ENCODE data around the gene HUS1.
"Not testable (repeated sequence)": the region's sequence is repeated elsewhere in the genome, so short reads cannot be mapped to it uniquely, and the experiment has no call there.

The HUS1 gene

GRCh38 chr7:47934831-47935230 lies 44.6 kb downstream of the HUS1 start:
- Histone ChIP-seq H3K4me1 (ENCODE audit: control insufficient read depth, low read depth, low read length) (peaks cover 3% of the 10 kb centered on the region), H3K9ac (ENCODE audit: low read length) (no peak overlapping the region), H3K36me3 (ENCODE audit: control insufficient read depth, low read depth, low read length) (no peaks in the 10 kb centered on the region), H3K4me3 (ENCODE audit: low read length) (no peak overlapping the region), H3K9me3 (ENCODE audit: control insufficient read depth, low read depth, low read length) (no peaks in the 10 kb centered on the region), H3K27me3 (ENCODE audit: control insufficient read depth, insufficient read depth, low read length) (no peaks in the 10 kb centered on the region), H3K27ac (ENCODE audit: low read length) (no peak overlapping the region)

GRCh38 chr7:47933215-47933614 lies 46.2 kb downstream of the HUS1 start:
- Histone ChIP-seq H3K9ac (ENCODE audit: low read length) (no peak overlapping the region), H3K4me1 (ENCODE audit: control insufficient read depth, low read depth, low read length) (peaks cover 3% of the 10 kb centered on the region), H3K27ac (ENCODE audit: low read length) (no peak overlapping the region), H3K36me3 (ENCODE audit: control insufficient read depth, low read depth, low read length) (no peaks in the 10 kb centered on the region), H3K4me3 (ENCODE audit: low read length) (no peak overlapping the region), H3K9me3 (ENCODE audit: control insufficient read depth, low read depth, low read length) (no peaks in the 10 kb centered on the region), H3K27me3 (ENCODE audit: control insufficient read depth, insufficient read depth, low read length) (no peaks in the 10 kb centered on the region)

- no peaks in the 10 kb centered on the region for H3K36me3 ChIP-seq (ENCODE audit: control insufficient read depth, low read depth, low read length)
- no peaks in the 10 kb centered on the region for H3K27me3 ChIP-seq (ENCODE audit: control insufficient read depth, insufficient read depth, low read length)
- no peak overlapping the region for H3K27ac ChIP-seq (ENCODE audit: low read length)
- H3K9ac ChIP-seq (ENCODE audit: low read length): no peak overlapping the region
- no peaks in the 10 kb centered on the region for H3K9me3 ChIP-seq (ENCODE audit: control insufficient read depth, low read depth, low read length)
- no peak overlapping the region for H3K4me3 ChIP-seq (ENCODE audit: low read length)
- peaks cover 3% of the 10 kb centered on the region for H3K4me1 ChIP-seq (ENCODE audit: control insufficient read depth, low read depth, low read length)
Measured at GRCh38 chr7:47932466-47933037, 46.9 kb downstream of the HUS1 start.

- Histone ChIP-seq H3K9ac (ENCODE audit: low read length) (no peak overlapping the region), H3K4me3 (ENCODE audit: low read length) (no peak overlapping the region), H3K36me3 (ENCODE audit: control insufficient read depth, low read depth, low read length) (no peaks in the 10 kb centered on the region), H3K4me1 (ENCODE audit: control insufficient read depth, low read depth, low read length) (peaks cover 3% of the 10 kb centered on the region), H3K9me3 (ENCODE audit: control insufficient read depth, low read depth, low read length) (no peaks in the 10 kb centered on the region), H3K27ac (ENCODE audit: low read length) (no peak overlapping the region), H3K27me3 (ENCODE audit: control insufficient read depth, insufficient read depth, low read length) (no peaks in the 10 kb centered on the region)
Measured at GRCh38 chr7:47932016-47932415, 47.4 kb downstream of the HUS1 start.

GRCh38 chr7:47931005-47932004 lies 48.1 kb downstream of the HUS1 start:
- Histone ChIP-seq H3K36me3 (ENCODE audit: control insufficient read depth, low read depth, low read length) (no peaks in the 10 kb centered on the region), H3K27me3 (ENCODE audit: control insufficient read depth, insufficient read depth, low read length) (no peaks in the 10 kb centered on the region), H3K9ac (ENCODE audit: low read length) (no peak overlapping the region), H3K9me3 (ENCODE audit: control insufficient read depth, low read depth, low read length) (no peaks in the 10 kb centered on the region), H3K4me1 (ENCODE audit: control insufficient read depth, low read depth, low read length) (no peaks in the 10 kb centered on the region), H3K27ac (ENCODE audit: low read length) (no peak overlapping the region), H3K4me3 (ENCODE audit: low read length) (no peak overlapping the region)

- H3K36me3 ChIP-seq (ENCODE audit: control insufficient read depth, low read depth, low read length): no peaks in the 10 kb centered on the region
- H3K9ac ChIP-seq (ENCODE audit: low read length): no peak overlapping the region
- H3K27ac ChIP-seq (ENCODE audit: low read length): no peak overlapping the region
Measured at GRCh38 chr7:47924266-47924665, 55.1 kb downstream of the HUS1 start.

GRCh38 chr7:47923081-47923875 lies 56.1 kb downstream of the HUS1 start:
- H3K27ac ChIP-seq (ENCODE audit: low read length); H3K36me3 ChIP-seq (ENCODE audit: control insufficient read depth, low read depth, low read length); H3K27me3 ChIP-seq (ENCODE audit: control insufficient read depth, insufficient read depth, low read length); H3K9ac ChIP-seq (ENCODE audit: low read length); H3K4me1 ChIP-seq (ENCODE audit: control insufficient read depth, low read depth, low read length); H3K4me3 ChIP-seq (ENCODE audit: low read length); H3K9me3 ChIP-seq (ENCODE audit: control insufficient read depth, low read depth, low read length): not testable (repeated sequence)

More at GRCh38 chr7:47924266-47924665, 55.1 kb downstream of the HUS1 start:
- Histone ChIP-seq H3K4me1 (ENCODE audit: control insufficient read depth, low read depth, low read length) (no peaks in the 10 kb centered on the region), H3K4me3 (ENCODE audit: low read length) (no peak overlapping the region), H3K27me3 (ENCODE audit: control insufficient read depth, insufficient read depth, low read length) (no peaks in the 10 kb centered on the region), H3K9me3 (ENCODE audit: control insufficient read depth, low read depth, low read length) (no peaks in the 10 kb centered on the region)

GRCh38 chr7:47916514-47916913 lies 62.9 kb downstream of the HUS1 start:
- H3K4me1 ChIP-seq (ENCODE audit: control insufficient read depth, low read depth, low read length); H3K9ac ChIP-seq (ENCODE audit: low read length); H3K36me3 ChIP-seq (ENCODE audit: control insufficient read depth, low read depth, low read length); H3K27me3 ChIP-seq (ENCODE audit: control insufficient read depth, insufficient read depth, low read length); H3K4me3 ChIP-seq (ENCODE audit: low read length); H3K27ac ChIP-seq (ENCODE audit: low read length); H3K9me3 ChIP-seq (ENCODE audit: control insufficient read depth, low read depth, low read length): not testable (repeated sequence)

- Histone ChIP-seq H3K9me3 (ENCODE audit: control insufficient read depth, low read depth, low read length) (no peaks in the 10 kb centered on the region), H3K27ac (ENCODE audit: low read length) (no peak overlapping the region), H3K4me1 (ENCODE audit: control insufficient read depth, low read depth, low read length) (peaks cover 9% of the 10 kb centered on the region), H3K9ac (ENCODE audit: low read length) (no peak overlapping the region), H3K36me3 (ENCODE audit: control insufficient read depth, low read depth, low read length) (no peaks in the 10 kb centered on the region), H3K27me3 (ENCODE audit: control insufficient read depth, insufficient read depth, low read length) (no peaks in the 10 kb centered on the region), H3K4me3 (ENCODE audit: low read length) (no peak overlapping the region)
Measured at GRCh38 chr7:47915616-47915976, 63.8 kb downstream of the HUS1 start.

GRCh38 chr7:47914717-47915615 lies 64.4 kb downstream of the HUS1 start:
- H3K27ac ChIP-seq (ENCODE audit: low read length): no peak overlapping the region
- peaks cover 9% of the 10 kb centered on the region for H3K4me1 ChIP-seq (ENCODE audit: control insufficient read depth, low read depth, low read length)
- no peak overlapping the region for H3K4me3 ChIP-seq (ENCODE audit: low read length)
- no peaks in the 10 kb centered on the region for H3K27me3 ChIP-seq (ENCODE audit: control insufficient read depth, insufficient read depth, low read length)
- no peak overlapping the region for H3K9ac ChIP-seq (ENCODE audit: low read length)
- H3K9me3 ChIP-seq (ENCODE audit: control insufficient read depth, low read depth, low read length): no peaks in the 10 kb centered on the region
- no peaks in the 10 kb centered on the region for H3K36me3 ChIP-seq (ENCODE audit: control insufficient read depth, low read depth, low read length)
